ENCODE measurements around the gene DPP9.
"Not testable (repeated sequence)": the region's sequence is repeated elsewhere in the genome, so short reads cannot be mapped to it uniquely, and the experiment has no call there.

Gene DPP9

DNA sequence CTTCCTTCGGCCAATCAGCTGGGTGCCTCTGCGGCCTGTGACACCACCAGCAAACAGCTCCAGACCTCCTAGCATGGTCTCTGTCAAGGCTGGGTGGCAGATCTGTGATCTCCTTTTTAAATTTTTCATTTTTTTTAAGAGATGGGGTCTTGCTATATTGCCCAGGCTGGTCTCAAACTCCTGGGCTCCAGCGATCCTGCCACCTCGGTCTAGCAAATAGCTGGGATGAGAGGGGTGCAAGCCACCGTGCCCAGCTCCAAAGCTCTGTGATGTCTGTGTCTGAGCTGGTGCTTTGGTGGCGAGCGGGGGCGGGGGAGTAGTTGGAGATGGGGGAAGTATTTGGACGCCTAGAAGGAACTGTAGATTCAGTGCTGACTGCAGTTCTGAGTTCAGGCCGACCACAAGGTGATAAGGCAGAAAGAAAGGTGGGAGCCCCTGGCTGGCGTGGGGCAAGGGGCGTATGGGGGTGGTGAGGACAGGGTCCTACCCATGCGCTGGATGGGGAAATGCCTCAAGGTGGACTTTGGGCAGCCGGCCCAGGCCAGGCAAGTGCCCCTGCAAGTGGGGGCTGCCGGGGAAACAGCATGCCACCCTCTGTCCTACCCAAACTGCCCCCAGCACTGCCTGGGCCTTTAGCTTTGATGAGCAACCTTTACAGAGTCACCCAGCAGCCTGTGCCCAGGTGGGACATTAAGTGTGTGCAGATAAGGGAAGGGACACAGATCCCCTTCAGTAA lies 5.5 kb downstream of the DPP9 start:
- peak in 1 of 2 experiments; percentile 44 for DNase-seq (ENCODE audit: low read depth in 1 of 2, low spot score in 1 of 2)
- TF ChIP-seq GABPA (IDR thresholded peaks at IDR 0.05; ENCODE audit: low read depth) (no peak), SPI1 (IDR thresholded peaks at IDR 0.05; ENCODE audit: borderline replicate concordance, low read depth) (no peak), POLR2AphosphoS5 (IDR thresholded peaks at IDR 0.05; ENCODE audit: low read depth) (no peak), REST (IDR thresholded peaks at IDR 0.05; ENCODE audit: insufficient replicate concordance, low read depth) (no peak)
- TF ChIP-seq, protein P1, sequence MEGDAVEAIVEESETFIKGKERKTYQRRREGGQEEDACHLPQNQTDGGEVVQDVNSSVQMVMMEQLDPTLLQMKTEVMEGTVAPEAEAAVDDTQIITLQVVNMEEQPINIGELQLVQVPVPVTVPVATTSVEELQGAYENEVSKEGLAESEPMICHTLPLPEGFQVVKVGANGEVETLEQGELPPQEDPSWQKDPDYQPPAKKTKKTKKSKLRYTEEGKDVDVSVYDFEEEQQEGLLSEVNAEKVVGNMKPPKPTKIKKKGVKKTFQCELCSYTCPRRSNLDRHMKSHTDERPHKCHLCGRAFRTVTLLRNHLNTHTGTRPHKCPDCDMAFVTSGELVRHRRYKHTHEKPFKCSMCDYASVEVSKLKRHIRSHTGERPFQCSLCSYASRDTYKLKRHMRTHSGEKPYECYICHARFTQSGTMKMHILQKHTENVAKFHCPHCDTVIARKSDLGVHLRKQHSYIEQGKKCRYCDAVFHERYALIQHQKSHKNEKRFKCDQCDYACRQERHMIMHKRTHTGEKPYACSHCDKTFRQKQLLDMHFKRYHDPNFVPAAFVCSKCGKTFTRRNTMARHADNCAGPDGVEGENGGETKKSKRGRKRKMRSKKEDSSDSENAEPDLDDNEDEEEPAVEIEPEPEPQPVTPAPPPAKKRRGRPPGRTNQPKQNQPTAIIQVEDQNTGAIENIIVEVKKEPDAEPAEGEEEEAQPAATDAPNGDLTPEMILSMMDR (IDR thresholded peaks at IDR 0.05; ENCODE audit: insufficient read depth, low read length): no peak
- Histone ChIP-seq H3K27ac (replicated peaks) (no peak overlapping the region), H3K27me3 (ENCODE audit: insufficient read depth, poor library complexity, severe bottlenecking) (no peaks in the 10 kb centered on the region), H3K4me3 (replicated peaks; ENCODE audit: insufficient read depth, low read length) (no peak overlapping the region)

GRCh38 chr19:4717191-4717965 lies 6.3 kb downstream of the DPP9 start:
- DNase-seq (ENCODE audit: low read depth in 1 of 2, low spot score in 1 of 2): no peak
- no peak overlapping the region for H3K4me3 ChIP-seq (replicated peaks; ENCODE audit: insufficient read depth, low read length)
- H3K27ac ChIP-seq (replicated peaks): no peak overlapping the region
- TF ChIP-seq SPI1 (IDR thresholded peaks at IDR 0.05; ENCODE audit: borderline replicate concordance, low read depth) (no peak), GABPA (IDR thresholded peaks at IDR 0.05; ENCODE audit: low read depth) (no peak), POLR2AphosphoS5 (IDR thresholded peaks at IDR 0.05; ENCODE audit: low read depth) (no peak), REST (IDR thresholded peaks at IDR 0.05; ENCODE audit: insufficient replicate concordance, low read depth) (no peak)
- TF ChIP-seq, protein P1 (IDR thresholded peaks at IDR 0.05; ENCODE audit: insufficient read depth, low read length): no peak
- no peaks in the 10 kb centered on the region for H3K27me3 ChIP-seq (ENCODE audit: insufficient read depth, poor library complexity, severe bottlenecking)

GRCh38 chr19:4715529-4716221 lies 8.0 kb downstream of the DPP9 start:
- no peaks in the 10 kb centered on the region for H3K27me3 ChIP-seq (ENCODE audit: insufficient read depth, poor library complexity, severe bottlenecking)
- no peak for DNase-seq (ENCODE audit: low read depth in 1 of 2, low spot score in 1 of 2)
- TF ChIP-seq POLR2AphosphoS5 (IDR thresholded peaks at IDR 0.05; ENCODE audit: low read depth) (no peak), SPI1 (IDR thresholded peaks at IDR 0.05; ENCODE audit: borderline replicate concordance, low read depth) (no peak), GABPA (IDR thresholded peaks at IDR 0.05; ENCODE audit: low read depth) (no peak), REST (IDR thresholded peaks at IDR 0.05; ENCODE audit: insufficient replicate concordance, low read depth) (no peak)
- TF ChIP-seq, protein P1 (IDR thresholded peaks at IDR 0.05; ENCODE audit: insufficient read depth, low read length): no peak
- H3K27ac ChIP-seq (replicated peaks): no peak overlapping the region
- H3K4me3 ChIP-seq (replicated peaks; ENCODE audit: insufficient read depth, low read length): no peak overlapping the region

GRCh38 chr19:4715178-4715528 lies 8.5 kb downstream of the DPP9 start:
- H3K4me3 ChIP-seq (replicated peaks; ENCODE audit: insufficient read depth, low read length); H3K27me3 ChIP-seq (ENCODE audit: insufficient read depth, poor library complexity, severe bottlenecking); DNase-seq (ENCODE audit: low read depth in 1 of 2, low spot score in 1 of 2); H3K27ac ChIP-seq (replicated peaks): not testable (repeated sequence)

Measured in HL-60 (cell line).